ENCODE results near the gene IL6. TPM values are rescaled to one million over a fixed set of nuclear protein-coding genes. Genes with fewer than 3 reads are reported as not detected.

IL6 gene
- total RNA-seq, 3 donors from 2014 or later (not counting 1 experiment from before 2014, with no cell fraction given), result 1.3 to 2.3 (median 1.7) TPM

GRCh38 chr7:22757338-22757994 lies 30.5 kb downstream of the IL6 start:
- H3K27ac Mint-ChIP-seq, result no peak overlapping the region
- peaks cover 20 to 39% of the 10 kb centered on the region in 2 donors for H3K27me3 Mint-ChIP-seq (ENCODE audit: low read depth in 2 of 2)
- intact Hi-C loops (cut with micrococcal nuclease), result no loop called here
- H3K36me3 Mint-ChIP-seq, result no peaks in the 10 kb centered on the region
- H3K4me3 Mint-ChIP-seq, result no peak overlapping the region
- no peaks in the 10 kb centered on the region for H3K4me1 Mint-ChIP-seq
- H3K27me3 ChIP-seq (ENCODE audit: control insufficient read depth, insufficient read depth, low read length), result no peaks in the 10 kb centered on the region
- ATAC-seq, result no peak
- DNase-seq, result no peak
- no peaks in the 10 kb centered on the region for H3K4me1 ChIP-seq (ENCODE audit: control insufficient read depth, insufficient read depth, low read length)
- TF ChIP-seq CTCF (IDR thresholded peaks at IDR 0.05), result no peak
- no peaks in the 10 kb centered on the region for H3K36me3 ChIP-seq (ENCODE audit: control insufficient read depth, insufficient read depth, low read length)
- WGBS (ENCODE audit: insufficient coverage), result 14% methylated on average over 1 of the region's 1 CpG
- peaks cover 5% of the 10 kb centered on the region for H3K9me3 ChIP-seq (ENCODE audit: control insufficient read depth, insufficient read depth, low read length)
- H3K27ac ChIP-seq (ENCODE audit: low read length), result no peak overlapping the region
- no peak overlapping the region for H3K4me3 ChIP-seq (ENCODE audit: low read length)
- peaks cover 0 to 4% of the 10 kb centered on the region in 2 donors for H3K9me3 Mint-ChIP-seq

- DNase-seq, result no peak
These were observed 31.6 kb downstream of the IL6 start for GRCh38 chr7:22758576-22758975.

GRCh38 chr7:22759721-22760120 lies 32.7 kb downstream of the IL6 start:
- H3K9me3 Mint-ChIP-seq, result no peaks in the 10 kb centered on the region
- no peaks in the 10 kb centered on the region for H3K27me3 ChIP-seq (ENCODE audit: control insufficient read depth, insufficient read depth, low read length)
- TF ChIP-seq CTCF (IDR thresholded peaks at IDR 0.05), result no peak
- H3K27ac Mint-ChIP-seq, result no peak overlapping the region
- DNase-seq (no peak), ATAC-seq (no peak)
- H3K27me3 Mint-ChIP-seq (ENCODE audit: low read depth in 2 of 2), result peaks cover 9 to 42% of the 10 kb centered on the region in 2 donors
- H3K27ac ChIP-seq (ENCODE audit: low read length), result no peak overlapping the region
- H3K36me3 Mint-ChIP-seq, result no peaks in the 10 kb centered on the region
- H3K4me1 Mint-ChIP-seq, result no peaks in the 10 kb centered on the region
- no peak overlapping the region for H3K4me3 ChIP-seq (ENCODE audit: low read length)
- peaks cover 5% of the 10 kb centered on the region for H3K9me3 ChIP-seq (ENCODE audit: control insufficient read depth, insufficient read depth, low read length)
- no peak overlapping the region for H3K4me3 Mint-ChIP-seq
- no peaks in the 10 kb centered on the region for H3K36me3 ChIP-seq (ENCODE audit: control insufficient read depth, insufficient read depth, low read length)
- H3K4me1 ChIP-seq (ENCODE audit: control insufficient read depth, insufficient read depth, low read length), result no peaks in the 10 kb centered on the region
- intact Hi-C loops (cut with micrococcal nuclease), result no loop called here

More at GRCh38 chr7:22758576-22758975, 31.6 kb downstream of the IL6 start:
- no peaks in the 10 kb centered on the region for H3K4me1 ChIP-seq (ENCODE audit: control insufficient read depth, insufficient read depth, low read length)
- Mint-ChIP-seq H3K27ac (no peak overlapping the region), H3K4me1 (no peaks in the 10 kb centered on the region), H3K27me3 (ENCODE audit: low read depth in 2 of 2) (peaks cover 17 to 41% of the 10 kb centered on the region in 2 donors), H3K36me3 (no peaks in the 10 kb centered on the region), H3K4me3 (no peak overlapping the region), H3K9me3 (peaks cover 0 to 4% of the 10 kb centered on the region in 2 donors)
- H3K27me3 ChIP-seq (ENCODE audit: control insufficient read depth, insufficient read depth, low read length), result no peaks in the 10 kb centered on the region
- intact Hi-C loops (cut with micrococcal nuclease), result no loop called here
- peaks cover 5% of the 10 kb centered on the region for H3K9me3 ChIP-seq (ENCODE audit: control insufficient read depth, insufficient read depth, low read length)
- no peaks in the 10 kb centered on the region for H3K36me3 ChIP-seq (ENCODE audit: control insufficient read depth, insufficient read depth, low read length)
- TF ChIP-seq CTCF (IDR thresholded peaks at IDR 0.05), result no peak
- H3K4me3 ChIP-seq (ENCODE audit: low read length), result no peak overlapping the region
- no peak for ATAC-seq
- WGBS (ENCODE audit: insufficient coverage), result 100% methylated on average over 2 of the region's 2 CpGs
- H3K27ac ChIP-seq (ENCODE audit: low read length), result no peak overlapping the region

- WGBS (ENCODE audit: insufficient coverage), result 71% methylated on average over 3 of the region's 3 CpGs
- no peak for ATAC-seq
These were observed 35.9 kb downstream of the IL6 start for GRCh38 chr7:22762866-22763265.

More at GRCh38 chr7:22762866-22763265, 35.9 kb downstream of the IL6 start:
- Histone ChIP-seq H3K4me3 (ENCODE audit: low read length) (no peak overlapping the region), H3K4me1 (ENCODE audit: control insufficient read depth, insufficient read depth, low read length) (no peaks in the 10 kb centered on the region), H3K27ac (ENCODE audit: low read length) (no peak overlapping the region), H3K36me3 (ENCODE audit: control insufficient read depth, insufficient read depth, low read length) (no peaks in the 10 kb centered on the region), H3K9me3 (ENCODE audit: control insufficient read depth, insufficient read depth, low read length) (peaks cover 5% of the 10 kb centered on the region), H3K27me3 (ENCODE audit: control insufficient read depth, insufficient read depth, low read length) (no peaks in the 10 kb centered on the region)
- no peak overlapping the region for H3K4me3 Mint-ChIP-seq
- H3K9me3 Mint-ChIP-seq, result no peaks in the 10 kb centered on the region
- no peak for TF ChIP-seq CTCF (IDR thresholded peaks at IDR 0.05)
- H3K27ac Mint-ChIP-seq, result no peak overlapping the region
- no peaks in the 10 kb centered on the region for H3K4me1 Mint-ChIP-seq
- H3K27me3 Mint-ChIP-seq (ENCODE audit: low read depth in 2 of 2), result peaks cover 11 to 62% of the 10 kb centered on the region in 2 donors
- intact Hi-C loops (cut with micrococcal nuclease), result no loop called here
- DNase-seq, result no peak
- no peaks in the 10 kb centered on the region for H3K36me3 Mint-ChIP-seq
